AG04450 (cell line): ENCODE results near the gene ATP2C2. TPM values are rescaled to one million over a fixed set of nuclear protein-coding genes. Genes with fewer than 3 reads are reported as not detected.

ENCODE experiments used
- CTCF ChIA-PET: fragments of 300-600, 350-600 bp; formaldehyde crosslinking; extraction: SDS; loops from one replicate; lab custom pipeline; 2022; ENCODE audit warnings: antibody characterized with exemption, inconsistent platforms; lab: Charles Lee
- POLR2A ChIA-PET: fragments of 350-600 bp; formaldehyde crosslinking; extraction: SDS; loops from one replicate; lab custom pipeline; 2021; ENCODE audit warnings: antibody characterized with exemption, inconsistent platforms; lab: Yijun Ruan, JAX
- DNase-seq: peaks from one replicate; pipeline ENCODE4 v3.0.0-alpha.2; 2011; ENCODE audit warnings: low read depth, low spot score
- H3K27ac ChIP-seq: one replicate; pipeline ENCODE4 v1.5.1; 2012; ENCODE audit warnings: low read depth, low read length, control low read depth
- H3K27me3 ChIP-seq: one replicate; pipeline ENCODE4 v1.6.0; 2012; ENCODE audit warnings: low read length; ENCODE audit not compliant: control insufficient read depth, insufficient read depth
- H3K4me3 ChIP-seq: 2 replicates; pipeline ENCODE4 v1.5.1; 2011; ENCODE audit warnings: mild to moderate bottlenecking, low read depth, low read length, control low read depth
- H3K9me3 ChIP-seq: 2 replicates; pipeline ENCODE4 v1.5.1; 2012; ENCODE audit warnings: low read length; ENCODE audit not compliant: control insufficient read depth, insufficient read depth
- CTCF ChIP-seq: IDR thresholded peaks from 2 replicates; pipeline ENCODE4 v1.5.1; 2011; ENCODE audit warnings: low read depth, low read length, control low read depth, inconsistent platforms
- polyA plus RNA-seq: library from polyadenylated mRNA; depleted of rRNA; stranded (reverse); fragments of >200 nt; gene quantifications from 2 replicates; pipeline ENCODE4 v1.2.3, GENCODE V29; 2011

The ATP2C2 gene
- polyA plus RNA-seq, 1 experiment: not detected

GRCh38 chr16:84461029-84461412 lies 92.7 kb downstream of the ATP2C2 start:
- no peak for DNase-seq
- no peaks in the 10 kb centered on the region for H3K27me3 ChIP-seq
- ChIA-PET CTCF (no interaction called here), POLR2A (interaction anchor here (0.7 kb wide), 1 partner anchor 423 kb away, joined by 5 read pairs; no protein-coding TSS in a partner anchor)
- no peak overlapping the region for H3K4me3 ChIP-seq
- H3K27ac ChIP-seq: no peak overlapping the region
- no peak for TF ChIP-seq CTCF
- H3K9me3 ChIP-seq: peaks cover 10% of the 10 kb centered on the region; the same call in 1 of the 2 replicates

GRCh38 chr16:84461413-84462295 lies 93.3 kb downstream of the ATP2C2 start:
- CTCF ChIA-PET: no interaction called here
- TF ChIP-seq CTCF: no peak
- POLR2A ChIA-PET: interaction anchor here (0.7 kb wide), 1 partner anchor 424 kb away, joined by 5 read pairs; no protein-coding TSS in a partner anchor
- Histone ChIP-seq H3K9me3 (peaks cover 10% of the 10 kb centered on the region; the same call in 1 of the 2 replicates), H3K4me3 (no peak overlapping the region), H3K27me3 (no peaks in the 10 kb centered on the region), H3K27ac (no peak overlapping the region)
- no peak for DNase-seq

- DNase-seq: no peak
- peaks cover 13% of the 10 kb centered on the region for H3K9me3 ChIP-seq
- no peaks in the 10 kb centered on the region for H3K27me3 ChIP-seq
- POLR2A ChIA-PET: no interaction called here
- CTCF ChIA-PET: no interaction called here
- no peak for TF ChIP-seq CTCF
- no peak overlapping the region for H3K4me3 ChIP-seq
- no peak overlapping the region for H3K27ac ChIP-seq
These were observed 94.2 kb downstream of the ATP2C2 start for GRCh38 chr16:84462296-84463210.

- Histone ChIP-seq H3K27ac (no peak overlapping the region), H3K9me3 (peaks cover 13% of the 10 kb centered on the region), H3K4me3 (no peak overlapping the region), H3K27me3 (no peaks in the 10 kb centered on the region)
- ChIA-PET CTCF (no interaction called here), POLR2A (no interaction called here)
- TF ChIP-seq CTCF: no peak
- DNase-seq: no peak
These were observed 94.9 kb downstream of the ATP2C2 start for GRCh38 chr16:84463221-84463620.
